ENCODE results near the gene ZNF783.
"Not testable (repeated sequence)": the region's sequence is repeated elsewhere in the genome, so short reads cannot be mapped to it uniquely, and the experiment has no call there.

- TF ChIP-seq CTCF (IDR thresholded peaks at IDR 0.05; ENCODE audit: low read depth, low read length); EZH2phosphoT487 (IDR thresholded peaks at IDR 0.05; ENCODE audit: low read depth): not testable (repeated sequence)
Measured at GRCh38 chr7:149332602-149333320, 70.8 kb downstream of the ZNF783 start.

Measured in OCI-LY3 (cell line).